ENCODE results near the gene GOLGA7B.

GOLGA7B gene

DNA sequence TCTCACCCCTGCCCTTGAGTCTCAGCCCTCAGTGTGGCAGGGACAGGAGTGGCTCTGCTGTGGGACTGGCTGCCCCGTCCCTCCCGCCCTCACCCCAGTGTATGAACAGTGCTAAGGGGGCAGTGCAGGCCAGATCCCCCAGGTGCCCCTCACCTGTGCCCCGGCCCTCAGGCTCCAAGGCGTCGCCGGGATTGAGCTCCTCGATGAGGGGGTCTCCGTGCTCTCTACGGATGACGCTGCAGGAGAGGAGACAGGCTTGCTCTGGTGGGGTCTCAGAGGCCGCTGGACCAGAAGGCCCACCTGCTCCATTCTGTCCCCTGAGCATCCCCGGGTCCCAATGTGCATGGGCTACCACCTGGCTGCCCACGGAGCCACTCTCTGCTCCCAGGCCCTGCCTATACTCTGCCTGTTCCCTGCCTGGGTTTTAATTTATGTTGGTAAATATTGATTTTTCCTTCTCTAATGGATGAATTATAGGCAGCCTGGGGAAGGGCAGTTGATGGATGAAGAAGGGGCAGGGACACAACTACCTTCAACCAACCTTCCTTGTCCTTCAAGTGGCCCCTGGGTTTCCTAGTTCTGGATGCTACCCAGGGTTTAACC lies 47.2 kb downstream of the GOLGA7B start:
- DNase-seq = no peak

DNA sequence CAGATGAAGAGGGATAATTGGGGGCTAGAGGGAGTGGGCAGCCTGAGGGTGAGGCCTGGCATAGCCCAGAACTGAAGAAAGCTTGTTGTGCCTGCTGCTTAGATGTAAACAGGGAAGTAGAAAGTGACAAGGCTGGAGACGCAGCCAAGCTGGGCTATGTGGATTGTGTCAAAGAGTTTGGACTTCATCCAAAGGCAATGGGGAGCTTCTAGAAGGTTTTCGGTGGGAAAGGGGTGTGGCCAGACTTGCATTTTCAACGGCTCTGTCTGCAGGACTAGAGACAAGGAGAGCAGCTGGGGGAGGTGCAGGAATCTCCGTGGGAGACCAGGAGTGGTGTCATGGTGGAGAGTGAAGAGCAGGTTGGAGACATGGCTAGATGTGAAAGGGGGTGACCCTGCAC lies 48.8 kb downstream of the GOLGA7B start:
- no peak for DNase-seq

DNA sequence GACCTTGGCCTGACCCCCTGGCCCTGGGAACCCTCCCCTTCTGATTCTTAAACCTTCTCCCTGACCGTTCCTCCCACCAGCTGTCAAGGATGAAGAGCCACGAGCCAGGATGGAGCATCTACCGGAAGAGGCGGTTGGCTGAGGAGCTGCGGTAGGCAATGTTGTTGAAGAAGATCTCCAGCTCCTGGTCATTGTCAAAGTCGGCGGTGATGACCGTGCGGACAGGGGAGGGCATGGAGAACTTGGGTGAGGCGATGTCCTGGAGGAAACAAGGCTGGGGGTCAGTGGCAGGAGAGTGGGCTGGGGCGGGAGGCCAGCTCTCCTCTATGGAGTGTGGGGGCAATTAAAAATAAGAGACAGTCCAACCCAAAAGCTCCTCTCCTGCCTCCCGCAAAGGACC lies 51.7 kb downstream of the GOLGA7B start:
- no peak for DNase-seq

DNA sequence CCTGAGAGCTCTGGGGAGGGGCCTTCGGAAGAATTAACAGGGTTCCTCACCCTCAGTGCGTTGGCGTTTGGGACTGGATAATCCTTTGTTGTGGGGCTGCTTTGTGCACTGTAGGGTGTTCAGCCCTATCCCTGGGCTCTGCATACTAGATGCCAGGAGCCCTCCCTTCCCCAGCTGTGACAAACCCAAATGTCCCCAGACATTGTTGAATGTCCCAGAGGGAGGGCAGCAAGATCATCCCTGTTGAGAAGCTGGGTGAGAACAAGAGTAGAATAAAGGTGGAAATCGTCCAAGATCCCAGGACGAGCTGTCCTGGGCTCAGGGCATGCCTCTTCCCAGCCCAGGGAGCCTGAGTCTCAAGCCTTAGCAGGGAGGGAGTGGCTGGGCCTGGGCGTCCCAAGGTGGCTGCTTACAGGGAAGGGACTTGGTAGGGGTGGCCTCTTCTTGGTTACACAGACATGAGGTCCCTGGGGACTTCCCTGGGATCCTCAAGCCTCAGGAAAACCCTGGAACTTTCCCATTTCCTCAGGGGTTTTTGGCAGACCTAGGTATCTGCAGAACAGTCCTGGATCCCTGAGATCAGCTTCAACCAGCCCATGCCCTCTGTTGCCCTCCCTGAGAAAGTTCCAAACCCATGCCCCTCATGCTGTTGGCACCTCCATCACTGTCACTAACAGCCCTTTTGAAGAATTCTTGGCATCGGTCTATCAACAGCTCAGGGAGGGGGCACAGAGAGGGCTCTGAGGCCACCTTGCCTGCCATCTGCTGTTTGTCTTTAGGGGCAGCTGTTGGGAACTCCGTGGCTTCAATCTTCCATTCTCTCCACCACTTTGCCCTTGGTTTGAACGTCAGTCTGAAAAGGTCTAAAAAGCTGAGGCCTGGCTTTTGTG lies 53.7 kb downstream of the GOLGA7B start:
- DNase-seq = no peak

DNA sequence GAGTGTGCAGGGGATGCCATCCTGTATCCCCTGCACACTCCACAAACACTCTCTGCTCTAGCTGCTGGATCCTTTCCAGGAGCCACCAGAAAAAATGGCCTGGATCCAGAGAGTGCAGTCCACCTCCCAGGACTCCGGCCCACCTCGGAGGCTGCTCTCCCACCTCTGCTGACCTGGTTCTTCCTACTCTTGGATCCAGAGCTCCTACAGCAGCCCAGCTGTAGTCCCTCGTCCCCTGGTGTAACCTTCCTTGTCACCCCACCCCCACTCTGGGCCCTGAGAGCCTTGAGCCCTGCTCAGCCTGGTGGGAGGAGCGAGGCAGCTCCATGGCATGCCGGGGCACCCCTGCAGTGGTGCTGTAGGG lies 54.4 kb downstream of the GOLGA7B start:
- DNase-seq = no peak

DNA sequence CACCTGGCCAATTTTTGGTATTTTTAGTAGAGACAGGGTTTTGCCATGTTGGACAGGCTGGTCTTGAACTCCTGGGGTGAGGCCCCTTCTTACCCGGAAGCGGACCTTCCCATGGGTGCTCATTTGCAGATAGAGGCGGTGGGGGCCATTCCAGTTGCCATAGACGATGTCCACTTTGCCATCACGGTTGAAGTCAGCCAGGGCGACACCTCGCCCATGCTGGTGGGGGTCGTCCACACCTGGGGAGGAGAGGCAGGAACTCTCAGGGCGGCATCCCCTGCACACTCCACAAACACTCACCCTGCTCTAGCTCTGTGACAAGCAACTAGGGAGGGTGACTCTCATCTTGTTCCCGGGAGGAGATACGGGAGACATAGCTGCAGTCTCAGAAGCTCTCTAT lies 54.9 kb downstream of the GOLGA7B start:
- no peak for DNase-seq

DNA sequence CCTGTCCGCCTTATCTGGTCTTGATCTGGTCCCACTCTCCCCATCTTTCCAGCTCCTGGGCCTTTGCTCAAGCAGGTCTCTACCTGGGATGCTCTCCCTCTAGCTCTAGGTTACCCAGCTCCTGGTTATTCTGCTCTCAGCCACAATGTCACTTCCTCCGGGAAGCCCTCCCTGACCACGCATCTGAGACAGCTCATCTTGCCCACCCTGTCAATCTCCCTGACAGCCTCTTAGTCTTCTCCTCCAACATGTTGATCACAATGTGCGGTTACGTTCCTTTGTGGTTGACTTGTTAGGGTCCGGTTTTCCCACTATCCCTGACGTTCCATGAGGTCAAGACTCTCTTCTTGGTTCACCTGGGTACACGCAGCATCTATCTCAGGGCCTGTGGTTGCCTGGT lies 55.6 kb downstream of the GOLGA7B start:
- DNase-seq = no peak

DNA sequence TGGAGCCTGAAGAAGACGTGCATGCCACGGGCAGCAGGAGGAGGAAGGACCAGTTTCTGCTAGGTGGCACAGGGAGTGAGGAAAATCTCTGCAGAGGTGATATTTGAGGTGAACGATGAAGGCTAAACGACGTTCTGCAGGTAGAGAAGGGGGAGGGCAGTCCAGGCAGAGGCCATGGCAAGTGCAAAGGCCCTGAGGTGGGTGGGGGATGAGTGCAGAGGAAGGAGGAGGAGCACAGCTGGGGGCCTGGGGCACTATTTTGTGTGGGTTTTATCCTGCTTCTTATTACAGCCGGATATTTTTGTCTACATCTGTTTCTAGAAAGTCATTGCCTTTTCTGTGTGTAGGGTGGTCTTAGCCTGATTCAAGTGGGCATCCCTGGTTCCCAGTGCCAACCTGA lies 57.6 kb downstream of the GOLGA7B start:
- no peak for DNase-seq

DNA sequence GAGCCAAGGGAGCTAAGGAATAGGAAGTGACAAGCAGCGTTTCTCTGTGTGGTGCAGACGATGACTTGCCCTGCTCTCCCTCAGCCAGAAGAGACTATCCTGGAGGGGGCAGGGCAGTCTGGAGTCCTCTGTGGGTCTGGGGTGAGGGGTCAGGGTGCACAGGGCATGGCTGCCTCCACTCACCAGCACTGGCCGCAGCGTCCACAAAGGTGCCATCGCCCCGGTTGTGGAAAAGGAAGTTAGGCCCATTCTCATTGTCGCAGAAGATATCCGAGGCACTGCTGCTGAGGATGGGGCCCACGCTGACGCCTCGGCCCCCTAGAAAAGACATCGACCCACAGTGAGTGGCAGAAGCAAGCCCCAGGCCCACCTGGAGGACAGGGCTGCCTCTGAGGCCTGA lies 58.2 kb downstream of the GOLGA7B start:
- DNase-seq = no peak

DNA sequence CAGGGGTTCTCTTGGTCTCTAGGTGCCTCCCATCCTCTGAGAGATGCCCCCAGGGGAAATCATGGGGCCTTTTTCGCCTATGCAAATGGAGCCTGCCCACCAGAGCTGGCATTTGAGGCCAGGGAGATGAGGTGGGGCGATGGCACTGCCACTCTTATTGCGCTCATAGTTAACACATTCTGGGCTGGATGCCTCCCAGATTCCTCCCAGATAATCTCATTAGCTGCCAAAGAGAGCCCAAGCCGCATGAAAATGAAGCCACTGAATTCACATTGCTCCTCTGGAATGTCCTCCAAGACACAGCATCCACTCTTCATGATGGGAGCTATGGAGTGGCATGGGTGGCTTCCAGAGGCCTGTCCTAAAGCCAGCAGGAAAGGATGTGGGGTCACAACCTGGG lies 61.0 kb downstream of the GOLGA7B start:
- DNase-seq = no peak

DNA sequence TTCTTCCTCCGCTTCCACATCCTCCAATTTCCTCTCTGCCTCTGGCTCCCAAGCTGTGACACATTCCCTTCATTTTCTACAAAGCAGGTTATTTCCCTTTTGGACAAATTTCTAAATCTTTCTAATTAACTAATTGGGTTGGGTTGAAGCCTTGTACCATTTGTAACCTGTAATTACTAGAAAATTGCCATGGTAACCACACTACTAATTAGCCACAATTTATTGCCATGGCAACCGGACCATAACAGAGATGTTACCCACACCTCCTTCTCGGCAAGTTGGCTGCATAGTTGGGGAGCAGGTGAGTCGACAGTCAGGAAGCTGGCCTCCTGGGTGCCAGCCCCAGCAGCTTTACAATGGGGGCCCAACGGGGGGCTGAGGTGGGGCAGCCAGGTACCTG lies 61.6 kb downstream of the GOLGA7B start:
- no peak for DNase-seq

DNA sequence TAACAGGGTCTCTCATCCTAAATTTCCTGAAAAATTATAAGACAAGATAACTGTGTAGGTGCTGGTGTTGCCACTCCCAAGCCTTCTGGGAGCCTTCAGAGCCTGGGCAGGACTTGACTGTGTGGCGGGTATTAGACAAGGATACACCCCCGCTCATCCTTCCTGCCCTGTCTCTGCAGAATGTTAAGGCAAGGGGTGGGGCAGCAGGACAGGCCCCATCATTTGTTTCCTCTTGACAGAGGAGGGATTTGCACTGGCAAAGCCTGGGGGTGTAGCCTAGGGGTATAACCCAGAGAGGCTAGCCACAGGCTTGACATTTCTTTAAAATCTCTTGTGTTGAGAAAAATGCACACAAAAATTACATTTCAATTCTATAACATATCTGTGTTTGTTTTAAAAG lies 63.5 kb downstream of the GOLGA7B start:
- no peak for DNase-seq

DNA sequence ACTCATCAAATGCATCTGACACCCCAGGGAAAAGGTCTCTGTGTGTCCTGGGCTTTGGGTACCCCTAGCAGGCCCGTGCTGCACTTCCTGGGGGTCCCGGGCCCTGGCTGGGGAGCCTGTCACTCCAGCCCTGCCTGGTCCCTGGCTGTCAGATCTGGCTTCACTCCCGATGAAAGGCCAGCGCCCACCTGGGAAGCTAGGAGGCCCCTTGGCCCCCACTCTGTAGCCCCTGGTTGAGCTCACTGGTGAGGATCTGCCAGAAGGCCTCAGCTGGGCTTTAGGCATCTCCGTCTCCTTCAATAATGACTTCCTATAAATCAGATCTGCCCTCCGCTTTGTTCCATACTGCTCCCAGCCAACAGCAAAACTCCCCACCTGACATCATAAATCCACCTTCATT lies 64.0 kb downstream of the GOLGA7B start:
- no peak for DNase-seq

DNA sequence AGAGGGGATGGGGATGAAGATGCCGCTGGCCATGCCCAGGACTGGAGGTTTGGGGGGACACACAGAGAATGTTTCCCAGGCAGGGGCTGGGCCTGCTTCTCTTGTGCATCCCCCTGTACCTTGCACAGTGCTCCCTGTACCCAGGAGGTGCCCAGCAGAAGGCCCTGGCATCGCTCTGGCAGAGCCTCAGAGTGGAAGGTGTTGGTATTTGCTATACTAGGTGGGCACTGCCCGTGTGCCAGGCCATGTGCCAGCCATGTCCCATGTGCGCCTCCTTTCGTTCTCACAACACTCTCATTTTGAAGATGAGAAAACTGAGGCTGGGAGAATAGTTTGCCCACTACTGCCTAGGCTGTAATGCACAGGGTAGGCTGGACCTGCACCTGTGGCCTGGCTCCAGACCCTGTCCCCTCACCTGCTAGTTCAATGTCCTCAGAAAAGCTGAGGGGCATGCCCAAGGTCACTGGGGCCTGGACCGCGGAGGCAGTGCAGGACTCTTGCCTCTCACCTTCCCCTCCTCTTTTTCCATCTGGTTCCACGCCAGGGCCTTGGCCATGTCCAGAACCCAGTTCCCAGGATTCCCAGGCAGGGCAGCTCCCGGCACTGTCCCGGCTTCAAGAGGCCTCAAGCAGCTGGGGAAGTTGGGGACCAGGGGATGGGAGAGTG lies 64.7 kb downstream of the GOLGA7B start:
- DNase-seq = no peak

DNA sequence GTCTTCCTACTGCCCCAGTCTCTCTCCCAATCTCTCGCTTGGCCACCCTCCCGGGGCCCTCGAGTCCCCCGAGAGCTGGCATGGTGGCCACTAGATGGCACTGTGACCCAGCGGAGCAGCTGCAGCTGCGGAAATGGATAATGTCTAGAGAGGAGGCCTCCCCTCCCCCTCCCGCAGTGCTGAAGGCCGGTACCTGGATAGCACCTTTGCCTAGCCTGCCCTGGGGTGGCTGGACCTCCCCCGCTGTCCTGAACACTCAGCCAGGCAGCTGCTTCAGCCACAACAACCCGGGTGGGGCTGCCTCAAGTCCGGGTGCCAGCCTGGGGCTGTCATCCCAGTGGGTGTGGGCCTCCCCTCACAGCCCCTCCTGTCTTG lies 65.2 kb downstream of the GOLGA7B start:
- DNase-seq = peak; percentile 49

DNA sequence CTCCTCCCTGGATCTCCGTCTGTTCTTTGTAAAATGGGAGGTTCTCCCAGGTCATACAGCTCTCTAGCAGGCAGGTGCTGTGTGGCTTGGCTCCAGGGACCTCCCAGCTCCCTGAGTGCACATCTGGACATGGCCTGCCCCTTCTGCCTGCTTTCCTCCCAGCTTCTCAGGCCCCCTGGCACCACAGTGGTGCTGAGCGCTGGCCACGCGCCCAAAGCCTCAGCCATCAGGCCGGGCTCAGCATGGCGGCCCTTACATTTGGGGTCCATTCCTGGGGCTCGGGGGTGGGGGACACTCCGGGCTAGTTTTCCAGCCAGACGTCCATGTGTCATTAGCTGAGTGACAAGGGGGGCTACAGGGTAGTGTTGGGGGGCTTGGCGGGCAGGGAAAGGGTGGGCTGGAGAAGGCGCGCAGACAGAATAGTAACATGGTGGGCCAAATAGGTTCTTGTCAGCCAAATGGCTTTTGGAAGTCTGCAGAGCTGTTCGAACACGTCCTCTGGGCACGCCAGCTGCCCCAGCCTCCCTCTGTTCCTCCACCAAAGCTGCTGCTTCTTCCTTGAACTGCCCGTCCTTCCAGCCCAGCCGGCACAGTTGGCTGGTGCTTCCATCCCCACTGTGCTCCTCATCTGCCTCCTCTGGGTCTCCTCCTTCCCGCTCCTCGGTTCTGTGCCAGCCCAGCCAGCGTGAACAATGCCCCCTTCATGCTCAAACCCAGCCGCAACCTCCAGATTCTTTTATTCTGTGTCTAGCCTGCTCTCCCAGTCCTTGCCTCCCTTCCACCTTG lies 65.9 kb downstream of the GOLGA7B start:
- no peak for DNase-seq

DNA sequence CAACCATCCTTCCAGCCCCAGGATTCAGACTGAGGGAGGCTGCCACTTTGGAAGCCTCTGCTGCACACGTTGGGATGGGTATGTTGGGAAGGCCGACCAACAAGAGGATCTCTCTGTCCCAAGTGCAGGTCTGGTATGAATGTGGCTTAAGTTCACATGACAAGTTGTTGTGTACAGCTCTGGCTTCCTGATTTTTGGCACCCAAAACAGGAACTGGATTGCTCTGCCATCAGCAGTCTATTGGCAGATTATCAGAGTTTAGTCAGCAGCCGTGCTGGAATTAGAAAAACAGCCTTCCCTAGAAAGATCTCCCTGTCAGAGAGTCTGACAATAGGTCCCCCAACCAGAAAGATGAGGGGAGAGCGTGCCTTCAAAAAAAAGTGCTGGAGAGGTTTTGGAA lies 66.9 kb downstream of the GOLGA7B start:
- DNase-seq = no peak

DNA sequence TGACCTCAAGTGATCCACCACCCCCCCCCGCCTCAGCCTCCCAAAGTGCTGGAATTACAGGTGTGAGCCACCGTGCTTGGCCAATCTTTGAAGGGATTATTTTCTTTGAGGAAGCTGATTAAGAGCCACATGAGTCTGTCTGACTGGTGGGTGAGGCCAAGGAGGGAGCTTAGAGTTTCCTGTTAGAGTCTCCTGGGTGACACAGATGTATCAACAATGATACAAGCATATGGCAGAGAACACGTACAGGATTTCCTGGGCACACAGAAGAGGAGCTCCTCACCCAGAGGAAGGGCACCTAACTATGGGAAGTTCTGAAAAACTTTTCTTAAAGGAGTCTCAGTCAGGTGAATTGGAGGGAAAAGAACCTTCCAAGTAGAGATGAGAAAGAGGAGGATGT lies 69.4 kb downstream of the GOLGA7B start:
- DNase-seq = no peak

DNA sequence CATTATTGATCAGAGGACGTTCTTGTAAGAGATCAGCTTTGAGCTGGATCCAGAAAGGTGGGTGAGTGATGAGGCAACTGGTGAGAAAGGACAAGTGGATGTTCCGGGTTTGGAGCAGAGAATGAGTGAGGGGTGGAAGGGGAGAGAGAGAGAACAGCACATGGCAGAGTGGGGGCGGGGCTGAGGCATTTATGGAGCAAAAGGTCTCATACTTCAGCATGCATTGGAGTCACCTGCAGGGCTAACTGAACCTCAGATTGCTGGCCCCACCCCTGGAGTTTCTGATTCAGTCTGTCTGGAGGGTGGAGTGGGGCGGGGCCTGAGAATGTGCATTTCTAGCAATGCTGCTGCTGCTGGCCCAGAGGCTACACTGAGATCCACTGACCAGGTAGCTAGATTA lies 71.2 kb downstream of the GOLGA7B start:
- DNase-seq = no peak
